HepG2 (cell line): ENCODE data around the gene ATP2B3. TPM values are rescaled to one million over a fixed set of nuclear protein-coding genes. Genes with fewer than 3 reads are reported as not detected.
A peak's percentile ranks its signal among the peaks of the same experiment; 100 is the strongest.

Experiments
- AGO2 ChIP-seq: fragments of 200-400 bp; formaldehyde crosslinking; optimal IDR thresholded peaks from 2 replicates; pipeline ENCODE3; 2017; ENCODE audit warnings: mild to moderate bottlenecking, low read depth, low read length, moderate library complexity
- DMAP1 ChIP-seq: IDR thresholded peaks from 2 replicates; pipeline ENCODE4 v1.6.1; 2016
- HIC2 ChIP-seq: sonication (generic); formaldehyde crosslinking; IDR thresholded peaks from 2 replicates; pipeline ENCODE4 v1.9.0; 2022; ENCODE audit warnings: low read depth, missing genetic modification reagents
- HOXA5 ChIP-seq: sonication (generic); formaldehyde crosslinking; IDR thresholded peaks from 2 replicates; pipeline ENCODE4 v1.4.0; 2020; ENCODE audit warnings: missing genetic modification reagents
- KDM6A ChIP-seq: IDR thresholded peaks from 2 replicates; pipeline ENCODE4 v1.6.1; 2016; ENCODE audit warnings: low read depth
- MIXL1 ChIP-seq: IDR thresholded peaks from 2 replicates; pipeline ENCODE4 v1.6.1; 2016
- NR1H2 ChIP-seq: sonication (generic); formaldehyde crosslinking; IDR thresholded peaks from 2 replicates; pipeline ENCODE4 v1.8.1; 2022; ENCODE audit warnings: low read depth, missing genetic modification reagents, borderline replicate concordance
- PAWR ChIP-seq: sonication (generic); formaldehyde crosslinking; IDR thresholded peaks from 2 replicates; pipeline ENCODE4 v1.4.0; 2020; ENCODE audit warnings: missing genetic modification reagents, mild to moderate bottlenecking, borderline replicate concordance
- PHF20 ChIP-seq: sonication (generic); formaldehyde crosslinking; IDR thresholded peaks from 2 replicates; pipeline ENCODE4 v1.5.0; 2020; ENCODE audit warnings: mild to moderate bottlenecking, missing genetic modification reagents
- PREB ChIP-seq: sonication (generic); formaldehyde crosslinking; IDR thresholded peaks from 2 replicates; pipeline ENCODE4 v1.4.0; 2020; ENCODE audit warnings: missing genetic modification reagents
- RFX5 ChIP-seq: IDR thresholded peaks from 2 replicates; pipeline ENCODE4 v1.6.1; 2011; ENCODE audit warnings: low read depth, low read length, improper control_type of control experiment
- RFXANK ChIP-seq: IDR thresholded peaks from 2 replicates; pipeline ENCODE4 v1.6.1; 2016
- RNF219 ChIP-seq: sonication (generic); formaldehyde crosslinking; IDR thresholded peaks from 2 replicates; pipeline ENCODE4 v1.5.0; 2020; ENCODE audit warnings: mild to moderate bottlenecking, missing genetic modification reagents
- SAP130 ChIP-seq: IDR thresholded peaks from 2 replicates; pipeline ENCODE4 v1.6.1; 2016; ENCODE audit warnings: low read depth
- SETDB1 ChIP-seq: sonication (generic); formaldehyde crosslinking; IDR thresholded peaks from 2 replicates; pipeline ENCODE4 v1.5.1; 2020; ENCODE audit warnings: missing genetic modification reagents, mild to moderate bottlenecking, borderline replicate concordance
- SKI ChIP-seq: fragments of 450-650 bp; IDR thresholded peaks from one replicate; pipeline ENCODE4 v1.6.1; 2018; ENCODE audit warnings: mild to moderate bottlenecking; ENCODE audit not compliant: partially characterized antibody
- TFAP4 ChIP-seq: sonication (generic); IDR thresholded peaks from 2 replicates; pipeline ENCODE4 v1.6.1; 2016; ENCODE audit warnings: low read depth, borderline replicate concordance
- TP53 ChIP-seq: sonication (generic); formaldehyde crosslinking; conservative IDR thresholded peaks from 2 replicates; pipeline ENCODE4 v1.4.0; 2020; ENCODE audit warnings: missing genetic modification reagents
- ZBTB37 ChIP-seq: sonication (generic); formaldehyde crosslinking; IDR thresholded peaks from 2 replicates; pipeline ENCODE4 v1.4.0; 2020; ENCODE audit warnings: mild to moderate bottlenecking, missing genetic modification reagents
- ZNF224 ChIP-seq: sonication (generic); formaldehyde crosslinking; IDR thresholded peaks from 2 replicates; pipeline ENCODE4 v1.5.0; 2020; ENCODE audit warnings: mild to moderate bottlenecking, missing genetic modification reagents
- ZNF329 ChIP-seq: sonication (generic); formaldehyde crosslinking; IDR thresholded peaks from 2 replicates; pipeline ENCODE4 v1.9.0; 2021; ENCODE audit warnings: low read depth, mild to moderate bottlenecking, missing genetic modification reagents
- ZNF446 ChIP-seq: sonication (generic); formaldehyde crosslinking; IDR thresholded peaks from 2 replicates; pipeline ENCODE4 v1.5.0; 2020; ENCODE audit warnings: mild to moderate bottlenecking, missing genetic modification reagents
- ZNF460 ChIP-seq: sonication (generic); formaldehyde crosslinking; IDR thresholded peaks from 2 replicates; pipeline ENCODE4 v1.5.1; 2020; ENCODE audit warnings: missing genetic modification reagents, mild to moderate bottlenecking, borderline replicate concordance
- ZNF703 ChIP-seq: sonication (generic); formaldehyde crosslinking; IDR thresholded peaks from 2 replicates; pipeline ENCODE4 v1.5.1; 2020; ENCODE audit warnings: missing genetic modification reagents, mild to moderate bottlenecking, moderate library complexity, borderline replicate concordance
- ZSCAN12 ChIP-seq: sonication (generic); formaldehyde crosslinking; IDR thresholded peaks from 2 replicates; pipeline ENCODE4 v1.9.0; 2021; ENCODE audit warnings: mild to moderate bottlenecking, missing genetic modification reagents
- polyA plus RNA-seq, 8 experiments: library from polyadenylated mRNA; depleted of rRNA in 3 of 8; stranded (reverse) in 7 of 8; unstranded in 1 of 8; fragments of >200 nt; fragmentation: Illumina TruSeq in 4 of 8; extraction: Trizol in 4 of 8; gene quantifications; 2 replicates each; pipeline versions ENCODE4 v1.2.1 to v1.2.3, GENCODE V29; 2011 to 2016; ENCODE audit warnings: low read depth in 4 of 8, missing spikeins in 1 of 8, mixed read lengths in 1 of 8; ENCODE audit not compliant: insufficient read depth in 1 of 8
- total RNA-seq, 5 experiments: library from RNA; depleted of rRNA; stranded (reverse); fragments of >200 nt; fragmentation: Illumina TruSeq; extraction: Trizol; gene quantifications; 2 replicates each; pipeline ENCODE4 v1.2.3, GENCODE V29; 2016; ENCODE audit warnings: low read depth in 1 of 5

The ATP2B3 gene
- total and polyA plus RNA-seq, 2 of the 13 experiments (the other 11 are each of a cell fraction or from before 2014, with no cell fraction given): not detected

- TF ChIP-seq MIXL1 (CRISPR knock-in tag) (no peak), DMAP1 (no peak), ZNF329 (CRISPR knock-in tag) (no peak), HOXA5 (CRISPR knock-in tag) (no peak), KDM6A (peak; percentile 20; the same call in 1 of the 2 replicates), ZNF446 (CRISPR knock-in tag) (no peak), ZNF460 (CRISPR knock-in tag) (no peak), RFXANK (CRISPR knock-in tag) (no peak), AGO2 (peak; percentile 77), TP53 (no peak), ZNF703 (CRISPR knock-in tag) (0 out of 2 replicates have a peak, but pooled peaks have one; percentile 2), ZBTB37 (no peak), SKI (peak; percentile 73), RNF219 (no peak), ZSCAN12 (CRISPR knock-in tag) (no peak), SETDB1 (CRISPR knock-in tag) (no peak), NR1H2 (CRISPR knock-in tag) (no peak), ZNF224 (CRISPR knock-in tag) (no peak), HIC2 (CRISPR knock-in tag) (peak; percentile 64; the same call in 1 of the 2 replicates), SAP130 (CRISPR knock-in tag) (peak; percentile 59), TFAP4 (peak; percentile 23; the same call in 1 of the 2 replicates), PAWR (CRISPR knock-in tag) (no peak), PHF20 (CRISPR knock-in tag) (no peak), PREB (CRISPR knock-in tag) (no peak), RFX5 (no peak)
Observed at GRCh38 chrX:153623310-153624029, 106.0 kb downstream of the ATP2B3 start (continued).
